Measurements from ENCODE around the gene AHNAK2.

DNA sequence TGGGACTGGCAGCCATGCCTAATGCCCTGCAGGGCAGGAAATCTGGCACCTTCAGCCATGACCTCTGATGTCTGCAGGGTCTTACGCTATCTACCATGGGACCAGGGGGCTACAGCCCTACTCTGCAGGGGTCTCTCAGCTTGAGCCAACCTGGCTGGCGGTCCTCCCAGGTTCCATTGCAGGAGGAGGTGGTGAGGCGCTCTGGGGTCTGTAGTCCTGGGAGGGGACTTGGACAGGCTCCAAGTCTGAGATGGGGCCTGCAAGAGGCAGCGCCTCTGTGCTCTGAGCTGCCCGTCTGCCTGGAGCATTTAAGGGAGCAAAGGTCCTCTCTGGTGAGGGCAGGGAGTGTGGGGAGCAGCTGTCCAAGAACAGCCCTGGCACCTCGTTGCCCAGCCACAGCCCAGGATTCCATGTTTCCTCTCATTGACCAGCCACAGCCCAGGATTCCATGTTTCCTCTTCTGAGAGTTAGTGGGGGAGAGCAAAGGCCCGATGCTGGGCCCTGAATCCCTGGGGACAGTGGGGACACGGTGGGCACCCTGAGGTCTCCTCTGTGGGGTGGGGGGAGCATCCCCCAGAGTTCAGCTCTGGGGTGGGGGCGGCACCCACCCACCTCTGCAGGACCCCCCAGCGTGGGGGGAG lies 52.8 kb downstream of the AHNAK2 start:
- TF ChIP-seq, protein P1, sequence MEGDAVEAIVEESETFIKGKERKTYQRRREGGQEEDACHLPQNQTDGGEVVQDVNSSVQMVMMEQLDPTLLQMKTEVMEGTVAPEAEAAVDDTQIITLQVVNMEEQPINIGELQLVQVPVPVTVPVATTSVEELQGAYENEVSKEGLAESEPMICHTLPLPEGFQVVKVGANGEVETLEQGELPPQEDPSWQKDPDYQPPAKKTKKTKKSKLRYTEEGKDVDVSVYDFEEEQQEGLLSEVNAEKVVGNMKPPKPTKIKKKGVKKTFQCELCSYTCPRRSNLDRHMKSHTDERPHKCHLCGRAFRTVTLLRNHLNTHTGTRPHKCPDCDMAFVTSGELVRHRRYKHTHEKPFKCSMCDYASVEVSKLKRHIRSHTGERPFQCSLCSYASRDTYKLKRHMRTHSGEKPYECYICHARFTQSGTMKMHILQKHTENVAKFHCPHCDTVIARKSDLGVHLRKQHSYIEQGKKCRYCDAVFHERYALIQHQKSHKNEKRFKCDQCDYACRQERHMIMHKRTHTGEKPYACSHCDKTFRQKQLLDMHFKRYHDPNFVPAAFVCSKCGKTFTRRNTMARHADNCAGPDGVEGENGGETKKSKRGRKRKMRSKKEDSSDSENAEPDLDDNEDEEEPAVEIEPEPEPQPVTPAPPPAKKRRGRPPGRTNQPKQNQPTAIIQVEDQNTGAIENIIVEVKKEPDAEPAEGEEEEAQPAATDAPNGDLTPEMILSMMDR (IDR thresholded peaks at IDR 0.05; ENCODE audit: insufficient read depth, low read length, poor library complexity, severe bottlenecking): no peak
- no peak for TF ChIP-seq EZH2phosphoT487 (conservative IDR thresholded peaks at IDR 0.05; ENCODE audit: low read length)
